Ovary (tissue), 9 donors: Measurements from ENCODE around the gene COL18A1. TPM values are rescaled to one million over a fixed set of nuclear protein-coding genes. Genes with fewer than 3 reads are reported as not detected.

Experiments used
- DNase-seq, 5 donors: peaks; one replicate each; pipeline ENCODE4 v3.0.0-alpha.2; 2019 to 2020
- H3K27ac ChIP-seq, 2 donors: fragments of 200-600 bp; one replicate each; pipeline versions ENCODE4 v1.5.1 to v1.8.0; 2019 to 2022
- H3K27me3 ChIP-seq: fragments of 200-600 bp; one replicate; pipeline ENCODE4 v1.8.0; 2022
- H3K36me3 ChIP-seq: fragments of 200-600 bp; sonication (generic); one replicate; pipeline ENCODE4 v1.5.1; 2019
- H3K4me1 ChIP-seq: one replicate; pipeline ENCODE4 v1.8.1; 2013; ENCODE audit warnings: mild to moderate bottlenecking, moderate library complexity; ENCODE audit not compliant: insufficient read depth
- H3K4me3 ChIP-seq: fragments of 200-600 bp; sonication (generic); one replicate; pipeline ENCODE4 v1.5.1; 2017
- H3K9me3 ChIP-seq, 2 donors: fragments of 200-600 bp in 1 of 2; sonication (generic) in 1 of 2; one replicate each; pipeline versions ENCODE4 v1.5.1 to v1.8.1; 2013 to 2019; ENCODE audit warnings: mild to moderate bottlenecking in 1 of 2, moderate library complexity in 1 of 2
- CTCF ChIP-seq, 3 donors: fragments of 450-650 bp in 2 of 3; fragments of 200-600 bp in 1 of 3; IDR thresholded peaks; one replicate each; pipeline versions ENCODE4 v1.5.1 to v1.8.0; 2016 to 2022; ENCODE audit warnings: antibody characterized with exemption in 3 of 3, mild to moderate bottlenecking in 1 of 3
- EP300 ChIP-seq: sonication (generic); formaldehyde crosslinking; IDR thresholded peaks from one replicate; pipeline ENCODE4 v1.6.1; 2017; ENCODE audit warnings: antibody characterized with exemption
- POLR2A ChIP-seq: fragments of 450-650 bp; IDR thresholded peaks from one replicate; pipeline ENCODE4 v1.6.1; 2017; ENCODE audit warnings: antibody characterized with exemption, mild to moderate bottlenecking, moderate library complexity
- WGBS, 3 donors: extraction: QIAGEN DNeasy Blood & Tissue Kit in 1 of 3; methylation state at CpG; one replicate each; pipeline versions ENCODE4 v1.1.5 to v1.1.7; 2013 to 2017; 5-methylcytosine and 5-hydroxymethylcytosine counted together
- intact Hi-C, 4 donors: fragments of 100-400 bp; cut with DNase I; formaldehyde crosslinking; loops; one replicate each; pipeline versions ENCODE4 v1.11.0 to v1.15.1; 2022 to 2023
- polyA plus RNA-seq, 2 donors: library from polyadenylated mRNA; stranded (reverse); fragments of 200-250 nt in 1 of 2; fragments of 350-450 nt in 1 of 2; fragmentation: Illumina TruSeq in 1 of 2; extraction: RNeasy Lipid Tissue Mini Kit (QIAGEN cat#74804) in 1 of 2; gene quantifications; one replicate each; pipeline ENCODE4 v1.2.3, GENCODE V29; 2013 to 2014
- total RNA-seq, 7 donors: library from RNA; depleted of rRNA in 2 of 7; stranded (reverse); fragments of >200 nt in 2 of 7; fragmentation: NEBNext Ultra II Directional in 3 of 7; extraction: Animal tissue kit (Norgen Biotek cat#: 25700) in 3 of 7; gene quantifications; one replicate each; pipeline versions ENCODE4 v1.1.0 to v1.2.4, GENCODE V29; 2016 to 2023
- donor health status: DM: no; HTN: no; CAD: no; lungs with moderate emphysema.
- donor health status: DM: no; HTN: no; CAD: no.
- donor health status: Bipolar disorder and iron deficiency.
- donor health status: DM: yes; HTN: yes; CAD: no.
- donor health status: DM: no; HTN: no; CAD: no.
- donor health status: DM: yes; HTN: yes; CAD: no.

COL18A1 gene
- total and polyA plus RNA-seq, 9 donors: 11.1 to 353 (median 268) TPM

- no peaks in the 10 kb centered on the region for H3K4me1 ChIP-seq
- intact Hi-C loops: no loop called here
- no peaks in the 10 kb centered on the region for H3K36me3 ChIP-seq
- H3K9me3 ChIP-seq: no peaks in the 10 kb centered on the region
- no peaks in the 10 kb centered on the region for H3K27me3 ChIP-seq
- 59 to 69% (median 66%) methylated on average over 40 of the region's 40 CpGs for WGBS, 3 donors
- no peak overlapping the region for H3K4me3 ChIP-seq
- TF ChIP-seq POLR2A: no peak
- TF ChIP-seq CTCF (IDR thresholded peaks at IDR 0.05): no peak
- no peak for TF ChIP-seq EP300
- H3K27ac ChIP-seq: no peak overlapping the region
- no peak for DNase-seq
Observed at GRCh38 chr21:45482899-45483821, 78.2 kb downstream of the COL18A1 start.

GRCh38 chr21:45484318-45484717 lies 79.4 kb downstream of the COL18A1 start:
- TF ChIP-seq CTCF (IDR thresholded peaks at IDR 0.05) (no peak), EP300 (no peak), POLR2A (no peak)
- Histone ChIP-seq H3K36me3 (no peaks in the 10 kb centered on the region), H3K9me3 (no peaks in the 10 kb centered on the region), H3K4me3 (no peak overlapping the region), H3K27me3 (no peaks in the 10 kb centered on the region), H3K27ac (no peak overlapping the region), H3K4me1 (no peaks in the 10 kb centered on the region)
- intact Hi-C loops: no loop called here
- DNase-seq: no peak
- WGBS, 3 donors: 88 to 95% (median 90%) methylated on average over 6 of the region's 6 CpGs

- 87 to 90% (median 88%) methylated on average over 23 to 25 of the region's 25 CpGs for WGBS, 3 donors
- TF ChIP-seq CTCF (IDR thresholded peaks at IDR 0.05): no peak
- no peak for TF ChIP-seq POLR2A
- no peak for TF ChIP-seq EP300
- no peaks in the 10 kb centered on the region for H3K9me3 ChIP-seq
- no peaks in the 10 kb centered on the region for H3K36me3 ChIP-seq
- H3K27me3 ChIP-seq: no peaks in the 10 kb centered on the region
- DNase-seq: no peak
- H3K4me1 ChIP-seq: no peaks in the 10 kb centered on the region
- no peak overlapping the region for H3K4me3 ChIP-seq
- intact Hi-C loops: no loop called here
- no peak overlapping the region for H3K27ac ChIP-seq
Observed at GRCh38 chr21:45485686-45486442, 80.9 kb downstream of the COL18A1 start.

- no peak for TF ChIP-seq EP300
- no peak for TF ChIP-seq POLR2A
- TF ChIP-seq CTCF (IDR thresholded peaks at IDR 0.05): no peak
- intact Hi-C loops: no loop called here
- Histone ChIP-seq H3K27me3 (no peaks in the 10 kb centered on the region), H3K9me3 (no peaks in the 10 kb centered on the region), H3K4me1 (no peaks in the 10 kb centered on the region), H3K27ac (no peak overlapping the region), H3K36me3 (no peaks in the 10 kb centered on the region), H3K4me3 (no peak overlapping the region)
- WGBS, 3 donors: 85 to 88% (median 88%) methylated on average over 23 to 29 of the region's 29 CpGs
- DNase-seq: no peak
Observed at GRCh38 chr21:45486443-45487160, 81.6 kb downstream of the COL18A1 start.
